IgD-negative memory B cell (primary cell): ENCODE measurements around the gene TOX2. TPM values are rescaled to one million over a fixed set of nuclear protein-coding genes. Genes with fewer than 3 reads are reported as not detected.

Experiments used
- H3K27ac Mint-ChIP-seq, 3 donors: one replicate each; pipeline ENCODE4 v1.8.0; 2020 to 2022; ENCODE audit warnings: mild to moderate bottlenecking in 3 of 3, mixed read lengths in 3 of 3, moderate library complexity in 1 of 3
- H3K27me3 Mint-ChIP-seq: one replicate; pipeline ENCODE4 v1.8.0; 2021; ENCODE audit warnings: mixed read lengths
- H3K36me3 Mint-ChIP-seq: one replicate; pipeline ENCODE4 v1.8.0; 2020; ENCODE audit warnings: mild to moderate bottlenecking, mixed read lengths
- H3K4me1 Mint-ChIP-seq, 3 donors: one replicate each; pipeline ENCODE4 v1.8.0; 2020 to 2022; ENCODE audit warnings: mixed read lengths in 3 of 3, mild to moderate bottlenecking in 1 of 3
- H3K4me3 Mint-ChIP-seq, 4 donors: one replicate each; pipeline ENCODE4 v1.8.0; 2020 to 2022; ENCODE audit warnings: mild to moderate bottlenecking in 4 of 4, mixed read lengths in 4 of 4, moderate library complexity in 3 of 4
- H3K9me3 Mint-ChIP-seq, 3 donors: one replicate each; pipeline ENCODE4 v1.8.0; 2020 to 2021; ENCODE audit warnings: mixed read lengths in 3 of 3, mild to moderate bottlenecking in 1 of 3
- polyA plus RNA-seq: library from polyadenylated mRNA; unstranded; fragments of 300-500 nt; fragmentation: Illumina TruSeq; gene quantifications from one replicate; pipeline ENCODE4 v1.2.3, GENCODE V29; 2021

TOX2 gene
- polyA plus RNA-seq, 1 donor from 2014 or later, result 0.73 TPM

DNA sequence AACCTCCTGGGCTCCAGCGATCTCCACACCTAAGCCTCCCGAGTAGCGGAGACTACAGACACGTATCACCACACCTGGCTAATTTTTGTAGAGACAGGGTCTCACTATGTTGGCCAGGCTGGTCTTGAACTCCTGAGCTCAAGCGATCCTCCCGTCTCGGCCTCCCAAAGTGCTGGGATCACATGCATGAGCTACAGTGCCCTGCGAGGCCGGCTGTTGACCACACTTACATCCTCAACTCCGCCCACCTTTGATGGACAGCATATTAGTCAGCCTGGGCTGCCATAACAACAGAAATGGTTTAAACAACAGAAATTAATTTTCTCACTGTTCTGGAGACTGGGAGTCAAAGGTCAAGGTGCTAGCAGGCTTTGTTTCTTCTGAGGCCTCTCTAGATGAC lies 164.6 kb downstream of the TOX2 start:
- H3K9me3 Mint-ChIP-seq, result no peaks in the 10 kb centered on the region
- no peaks in the 10 kb centered on the region for H3K27me3 Mint-ChIP-seq
- no peak overlapping the region for H3K27ac Mint-ChIP-seq
- H3K36me3 Mint-ChIP-seq, result no peaks in the 10 kb centered on the region
- peaks cover 0 to 7% (median 2%) of the 10 kb centered on the region in 3 donors for H3K4me1 Mint-ChIP-seq
- no peak overlapping the region for H3K4me3 Mint-ChIP-seq

GRCh38 chr20:44080064-44080463 lies 165.4 kb downstream of the TOX2 start:
- Mint-ChIP-seq H3K27me3 (no peaks in the 10 kb centered on the region), H3K4me1 (peaks cover 0 to 7% (median 2%) of the 10 kb centered on the region in 3 donors), H3K9me3 (no peaks in the 10 kb centered on the region), H3K36me3 (no peaks in the 10 kb centered on the region), H3K27ac (no peak overlapping the region), H3K4me3 (no peak overlapping the region)

- Mint-ChIP-seq H3K9me3 (no peaks in the 10 kb centered on the region), H3K4me1 (peaks cover 0 to 7% (median 0%) of the 10 kb centered on the region in 3 donors), H3K27me3 (no peaks in the 10 kb centered on the region), H3K4me3 (no peak overlapping the region), H3K36me3 (no peaks in the 10 kb centered on the region), H3K27ac (no peak overlapping the region)
These were observed 166.1 kb downstream of the TOX2 start for GRCh38 chr20:44080646-44081267.

DNA sequence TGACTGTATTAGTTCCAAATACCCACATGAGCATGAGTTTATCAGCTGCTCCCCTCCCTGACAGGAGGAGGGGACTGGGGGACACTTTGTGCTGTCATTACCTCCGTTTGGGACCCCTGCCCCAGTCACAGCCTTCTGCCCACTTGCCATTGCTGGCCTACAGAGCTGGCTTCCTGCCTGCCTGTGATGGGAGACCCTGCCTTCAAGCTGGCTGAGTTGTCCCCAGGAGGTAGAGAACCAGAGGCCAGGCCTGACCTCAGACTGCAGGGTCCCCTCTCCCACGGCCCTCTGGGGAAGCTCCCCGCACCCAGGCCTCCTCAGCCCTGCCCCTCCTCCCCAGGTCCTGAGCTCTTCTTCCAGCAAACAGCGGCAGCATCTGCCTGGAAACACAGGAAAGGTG lies 166.8 kb downstream of the TOX2 start:
- Mint-ChIP-seq H3K4me1 (peaks cover 0 to 7% (median 0%) of the 10 kb centered on the region in 3 donors), H3K27ac (no peak overlapping the region), H3K36me3 (no peaks in the 10 kb centered on the region), H3K9me3 (no peaks in the 10 kb centered on the region), H3K4me3 (no peak overlapping the region), H3K27me3 (no peaks in the 10 kb centered on the region)

DNA sequence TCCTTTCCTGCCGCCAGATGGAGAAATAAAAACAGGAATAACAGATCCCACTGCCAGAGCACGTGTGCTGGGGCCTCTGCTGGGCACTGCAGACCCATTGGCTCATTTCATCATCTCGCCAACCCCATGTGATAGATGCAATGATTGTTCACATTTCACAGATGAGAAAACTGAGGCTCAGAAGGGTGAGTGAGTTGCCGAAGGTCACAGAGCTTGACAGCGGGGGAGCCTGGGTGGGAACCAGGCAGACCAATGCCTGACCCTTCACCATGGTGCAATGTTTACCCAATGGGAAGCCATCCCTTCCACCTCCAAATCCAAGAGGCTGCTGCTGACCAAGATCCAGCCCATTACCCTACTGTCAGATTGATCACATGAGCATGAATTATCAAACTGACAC lies 167.2 kb downstream of the TOX2 start:
- Mint-ChIP-seq H3K36me3 (no peaks in the 10 kb centered on the region), H3K27me3 (no peaks in the 10 kb centered on the region), H3K4me1 (peaks cover 0 to 7% (median 0%) of the 10 kb centered on the region in 3 donors), H3K4me3 (no peak overlapping the region), H3K9me3 (no peaks in the 10 kb centered on the region), H3K27ac (no peak overlapping the region)

GRCh38 chr20:44083220-44083933 lies 168.7 kb downstream of the TOX2 start:
- Mint-ChIP-seq H3K9me3 (no peaks in the 10 kb centered on the region), H3K4me3 (no peak overlapping the region), H3K27me3 (peaks cover 1% of the 10 kb centered on the region), H3K4me1 (peaks cover 0 to 7% (median 0%) of the 10 kb centered on the region in 3 donors), H3K27ac (peak overlapping the region in 1 of 3 donors; percentile 0), H3K36me3 (no peaks in the 10 kb centered on the region)

- H3K9me3 Mint-ChIP-seq, result no peaks in the 10 kb centered on the region
- no peak overlapping the region for H3K4me3 Mint-ChIP-seq
These were observed 169.8 kb downstream of the TOX2 start for GRCh38 chr20:44084439-44084838.

GRCh38 chr20:44084891-44085290 lies 170.2 kb downstream of the TOX2 start:
- Mint-ChIP-seq H3K27me3 (peaks cover 1% of the 10 kb centered on the region), H3K36me3 (no peaks in the 10 kb centered on the region), H3K9me3 (no peaks in the 10 kb centered on the region), H3K4me1 (peaks cover 0 to 8% (median 0%) of the 10 kb centered on the region in 3 donors), H3K4me3 (no peak overlapping the region), H3K27ac (no peak overlapping the region)

More at GRCh38 chr20:44084439-44084838, 169.8 kb downstream of the TOX2 start:
- H3K27me3 Mint-ChIP-seq, result peaks cover 1% of the 10 kb centered on the region
- H3K4me1 Mint-ChIP-seq, result peaks cover 0 to 7% (median 0%) of the 10 kb centered on the region in 3 donors
- no peak overlapping the region for H3K27ac Mint-ChIP-seq
- H3K36me3 Mint-ChIP-seq, result no peaks in the 10 kb centered on the region

DNA sequence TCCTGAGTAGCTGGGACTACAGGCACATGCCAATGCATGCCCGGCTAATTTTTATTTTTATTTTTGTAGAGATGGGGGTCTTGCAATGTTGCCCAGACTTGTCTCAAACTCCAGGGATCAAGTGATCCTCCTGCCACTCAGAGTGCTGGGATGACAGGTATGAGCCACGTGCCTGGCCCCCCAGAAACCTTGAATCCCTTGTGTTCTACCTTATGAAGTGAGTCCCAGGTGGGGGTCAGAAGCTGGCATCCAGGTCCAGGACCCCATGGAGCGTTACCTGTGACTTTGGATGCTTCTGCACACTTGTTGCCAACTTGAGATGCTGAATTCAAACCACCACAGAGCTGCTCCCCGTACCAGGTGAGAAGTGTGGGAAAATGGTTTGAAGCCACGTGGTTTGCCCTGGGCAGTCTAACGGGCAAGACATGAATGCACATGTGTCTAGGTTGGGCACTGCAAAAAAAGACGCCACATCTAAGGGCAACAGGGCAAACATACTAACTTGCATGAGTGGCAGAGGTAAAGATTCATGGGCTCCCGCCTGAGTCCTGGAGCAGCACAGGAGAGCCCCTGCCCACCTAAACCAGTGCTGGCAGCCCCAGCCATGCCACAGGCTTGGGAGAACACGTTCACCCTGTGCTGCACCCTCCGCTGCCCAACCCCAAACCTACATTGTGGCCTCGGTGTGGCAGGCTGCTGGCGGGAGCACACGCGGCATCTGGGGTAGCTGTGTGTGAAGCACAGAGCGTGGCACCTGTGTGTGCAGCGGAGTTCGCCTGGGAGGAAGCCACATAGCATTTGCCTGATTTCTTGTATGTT lies 171.2 kb downstream of the TOX2 start:
- Mint-ChIP-seq H3K4me3 (no peak overlapping the region), H3K36me3 (no peaks in the 10 kb centered on the region), H3K27ac (no peak overlapping the region), H3K9me3 (no peaks in the 10 kb centered on the region), H3K27me3 (peaks cover 1% of the 10 kb centered on the region), H3K4me1 (peaks cover 0 to 4% (median 0%) of the 10 kb centered on the region in 3 donors)

DNA sequence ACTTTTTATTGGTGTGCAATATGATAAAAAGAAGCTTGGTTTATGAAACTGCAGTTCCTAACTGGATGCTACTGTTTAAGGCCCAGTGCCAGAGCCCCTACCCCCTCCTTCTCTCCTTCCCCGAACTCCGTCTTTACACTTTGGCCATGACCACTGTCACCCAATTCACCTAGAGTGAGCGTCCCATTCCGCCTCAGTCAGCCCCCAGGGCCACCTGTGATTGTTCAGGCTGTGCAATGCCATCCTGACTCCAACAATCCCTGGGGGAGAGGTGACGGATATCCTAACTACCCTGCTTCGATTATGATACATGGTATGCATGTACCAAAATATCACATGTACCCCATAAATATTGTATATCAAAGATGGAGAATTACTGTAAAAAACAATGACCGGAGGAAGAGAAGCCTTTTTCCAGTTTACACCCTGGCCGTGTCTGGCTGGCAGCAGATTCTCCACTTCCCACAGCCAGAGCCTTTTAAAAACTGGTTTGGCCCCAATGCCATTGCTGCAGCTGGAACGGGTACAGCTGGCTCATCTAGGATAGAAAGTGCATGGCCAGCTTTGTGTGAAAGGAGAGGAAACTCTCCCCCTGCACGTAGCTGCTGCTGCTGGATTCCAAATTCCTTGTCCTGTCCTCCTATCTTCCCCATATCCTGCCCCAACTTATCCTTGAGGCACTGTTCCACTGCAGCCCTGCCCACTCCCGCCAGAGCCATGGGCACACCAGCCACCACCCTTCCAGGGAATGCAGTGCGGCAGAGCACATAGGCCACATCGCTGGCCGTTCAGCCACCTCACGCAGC lies 172.6 kb downstream of the TOX2 start:
- H3K27me3 Mint-ChIP-seq, result peaks cover 3% of the 10 kb centered on the region
- H3K4me1 Mint-ChIP-seq, result peaks cover 0 to 3% (median 0%) of the 10 kb centered on the region in 3 donors
- H3K9me3 Mint-ChIP-seq, result no peaks in the 10 kb centered on the region
- H3K4me3 Mint-ChIP-seq, result peak overlapping the region in 1 of 4 donors; percentile 65
- H3K27ac Mint-ChIP-seq, result no peak overlapping the region
- H3K36me3 Mint-ChIP-seq, result no peaks in the 10 kb centered on the region

DNA sequence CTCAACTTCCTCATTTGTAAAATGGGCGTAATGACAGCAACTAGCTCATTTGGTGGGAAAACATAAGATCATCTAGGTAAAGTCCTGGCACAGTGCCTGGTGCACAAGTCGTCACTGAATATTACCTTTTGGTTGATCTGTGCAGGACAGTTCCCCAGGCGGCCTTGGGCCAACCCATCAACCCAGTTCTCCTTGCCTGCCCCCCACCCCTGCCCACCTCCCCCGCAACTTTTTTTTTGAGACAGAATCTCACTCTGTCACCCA lies 173.1 kb downstream of the TOX2 start:
- no peak overlapping the region for H3K27ac Mint-ChIP-seq
- H3K9me3 Mint-ChIP-seq, result no peaks in the 10 kb centered on the region
- H3K36me3 Mint-ChIP-seq, result no peaks in the 10 kb centered on the region
- peaks cover 0 to 3% (median 0%) of the 10 kb centered on the region in 3 donors for H3K4me1 Mint-ChIP-seq
- no peak overlapping the region for H3K4me3 Mint-ChIP-seq
- peaks cover 3% of the 10 kb centered on the region for H3K27me3 Mint-ChIP-seq

DNA sequence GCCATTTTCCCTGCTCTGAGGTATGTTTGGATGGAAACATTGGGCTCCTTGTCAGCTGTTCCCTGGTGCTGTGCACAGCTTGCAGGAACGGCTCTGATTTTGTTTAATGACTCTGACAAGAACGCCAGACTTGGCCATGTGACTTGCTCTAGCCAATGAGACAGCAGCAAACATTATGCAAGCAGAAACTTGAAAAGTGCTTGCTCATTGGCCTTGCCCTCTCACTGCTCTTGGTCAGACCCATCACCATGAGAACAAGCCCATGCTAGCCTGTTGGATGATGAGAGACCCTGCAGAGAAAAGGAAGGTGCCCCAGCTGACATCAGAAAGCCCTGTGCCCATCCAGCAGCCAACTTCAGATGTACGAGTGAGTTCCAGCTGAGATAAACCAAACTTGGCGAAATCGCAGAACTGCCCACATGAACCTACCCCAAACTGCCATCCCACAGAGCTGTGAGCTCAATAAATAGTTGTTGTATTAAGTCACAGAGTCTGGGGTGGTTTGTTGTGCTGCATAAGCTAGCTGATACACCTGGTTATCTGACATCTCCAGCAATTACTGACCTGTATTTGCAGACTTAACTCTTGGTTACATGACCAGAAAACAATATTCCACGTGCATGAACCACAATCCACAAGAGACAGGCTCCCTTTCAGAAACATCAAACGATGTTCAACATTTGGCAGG lies 175.5 kb downstream of the TOX2 start:
- Mint-ChIP-seq H3K4me1 (peaks cover 0 to 3% (median 0%) of the 10 kb centered on the region in 3 donors), H3K9me3 (no peaks in the 10 kb centered on the region), H3K4me3 (peak overlapping the region in 2 of 4 donors; percentile 12 to 46), H3K27ac (no peak overlapping the region), H3K36me3 (no peaks in the 10 kb centered on the region), H3K27me3 (peaks cover 3% of the 10 kb centered on the region)

DNA sequence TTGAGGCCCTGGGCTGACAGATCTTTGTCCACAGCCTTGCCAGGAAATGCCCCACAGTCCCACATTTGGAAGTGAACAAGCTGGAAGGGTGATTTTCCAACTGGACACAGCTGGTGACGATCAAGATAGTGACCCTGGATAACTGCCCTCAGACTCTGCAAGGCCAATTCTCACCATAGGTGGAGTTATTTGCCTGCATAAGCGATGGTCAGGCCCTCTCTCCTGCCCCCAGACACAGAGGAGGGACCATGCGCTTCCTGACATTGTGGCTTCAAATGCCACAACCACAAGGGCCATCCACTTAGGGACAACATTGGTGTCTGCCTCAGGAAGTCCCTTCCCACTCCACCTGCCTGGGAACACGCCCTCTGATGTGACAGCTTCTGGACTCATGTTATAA lies 176.4 kb downstream of the TOX2 start:
- peaks cover 3% of the 10 kb centered on the region for H3K27me3 Mint-ChIP-seq
- peaks cover 0 to 3% (median 0%) of the 10 kb centered on the region in 3 donors for H3K4me1 Mint-ChIP-seq
- no peak overlapping the region for H3K27ac Mint-ChIP-seq
- H3K9me3 Mint-ChIP-seq, result no peaks in the 10 kb centered on the region
- no peak overlapping the region for H3K4me3 Mint-ChIP-seq
- no peaks in the 10 kb centered on the region for H3K36me3 Mint-ChIP-seq

- peak overlapping the region in 1 of 3 donors; percentile 62 for H3K27ac Mint-ChIP-seq
- peaks cover 0 to 3% (median 0%) of the 10 kb centered on the region in 3 donors for H3K4me1 Mint-ChIP-seq
- H3K9me3 Mint-ChIP-seq, result no peaks in the 10 kb centered on the region
- no peaks in the 10 kb centered on the region for H3K36me3 Mint-ChIP-seq
- no peak overlapping the region for H3K4me3 Mint-ChIP-seq
- H3K27me3 Mint-ChIP-seq, result peaks cover 3% of the 10 kb centered on the region
These were observed 178.0 kb downstream of the TOX2 start for GRCh38 chr20:44092551-44093248.
